Adrenal gland (tissue), 12 donors: Measurements from ENCODE around the gene YAF2. TPM values are rescaled to one million over a fixed set of nuclear protein-coding genes. Genes with fewer than 3 reads are reported as not detected.
A peak's percentile ranks its signal among the peaks of the same experiment; 100 is the strongest.
"Not testable (repeated sequence)": the region's sequence is repeated elsewhere in the genome, so short reads cannot be mapped to it uniquely, and the experiment has no call there.

Experiments used
- DNase-seq, 7 donors: peaks; one replicate each; pipeline ENCODE4 v3.0.0-alpha.2; 2019 to 2020
- H3K27ac ChIP-seq, 5 donors: fragments of 200-600 bp; sonication (generic) in 4 of 5; 1 replicate in 3 of 5; 2 replicates in 2 of 5; pipeline versions ENCODE4 v1.5.1 to v1.8.0; 2016 to 2020; ENCODE audit warnings: mild to moderate bottlenecking in 1 of 5
- H3K27me3 ChIP-seq: fragments of 200-600 bp; 2 replicates; pipeline ENCODE4 v1.8.0; 2021
- H3K36me3 ChIP-seq, 2 donors: fragments of 200-600 bp; replicated peaks in 1 of 2; 1 replicate in 1 of 2; 2 replicates in 1 of 2; pipeline versions ENCODE4 v1.5.1 to v1.8.0; 2018 to 2022
- H3K4me1 ChIP-seq, 2 donors: fragments of 200-600 bp; replicated peaks in 1 of 2; 1 replicate in 1 of 2; 2 replicates in 1 of 2; pipeline versions ENCODE4 v1.5.1 to v1.8.0; 2018 to 2021
- H3K4me3 ChIP-seq, 4 donors: fragments of 200-600 bp; sonication (generic) in 3 of 4; one replicate each; pipeline ENCODE4 v1.5.1; 2016 to 2018
- H3K9me3 ChIP-seq, 3 donors: fragments of 200-600 bp; sonication (generic) in 1 of 3; replicated peaks in 1 of 3; 1 replicate in 2 of 3; 2 replicates in 1 of 3; pipeline versions ENCODE4 v1.5.1 to v1.8.0; 2016 to 2021
- CTCF ChIP-seq, 6 experiments: fragments of 450-650 bp in 4 of 6; fragments of 200-600 bp in 2 of 6; sonication (generic) in 1 of 6; IDR thresholded peaks; 1 replicate in 5 of 6; 2 replicates in 1 of 6; pipeline versions ENCODE4 v1.5.1 to v1.8.0; 2016 to 2021; ENCODE audit warnings: antibody characterized with exemption in 6 of 6, mild to moderate bottlenecking in 2 of 6, moderate library complexity in 1 of 6
- POLR2A ChIP-seq, 2 donors: fragments of 450-650 bp; IDR thresholded peaks; one replicate each; pipeline ENCODE4 v1.6.1; 2017; ENCODE audit warnings: antibody characterized with exemption in 2 of 2, mild to moderate bottlenecking in 2 of 2, moderate library complexity in 1 of 2
- WGBS, 4 donors: extraction: QIAGEN DNeasy Blood & Tissue Kit in 2 of 4; methylation state at CpG; one replicate each; pipeline versions ENCODE4 v1.1.5 to v1.1.7; 2013 to 2017; 5-methylcytosine and 5-hydroxymethylcytosine counted together
- intact Hi-C, 2 donors: fragments of 100-400 bp; cut with DNase I; formaldehyde crosslinking; loops; one replicate each; pipeline versions ENCODE4 v1.14.1 to v1.15.0; 2022 to 2023
- polyA plus RNA-seq, 3 donors: library from polyadenylated mRNA; stranded (reverse); fragments of 200-250 nt in 2 of 3; fragments of 350-450 nt in 1 of 3; fragmentation: Illumina TruSeq in 1 of 3; extraction: RNeasy Lipid Tissue Mini Kit (QIAGEN cat#74804) in 1 of 3; gene quantifications; one replicate each; pipeline ENCODE4 v1.2.3, GENCODE V29; 2013 to 2014
- total RNA-seq, 9 donors: library from RNA; depleted of rRNA in 4 of 9; stranded (reverse); fragments of >200 nt in 4 of 9; fragments of 120-200 nt in 1 of 9; fragmentation: NEBNext Ultra II Directional in 1 of 9; extraction: Animal tissue kit (Norgen Biotek cat#: 25700) in 1 of 9; gene quantifications; one replicate each; pipeline versions ENCODE4 v1.1.0 to v1.2.4, GENCODE V29; 2013 to 2023
- donor health status: healthy with polysubstance abuse.
- donor health status: Bipolar disorder and iron deficiency.
- donor health status: DM: yes; HTN: yes; CAD: no.
- donor health status: DM: no; HTN: no; CAD: no.
- donor health status: DM: no; HTN: no; CAD: no.
- donor health status: DM: yes; HTN: yes; CAD: no.

YAF2 gene
- total and polyA plus RNA-seq, 12 donors, result 10.4 to 39.2 (median 24.6) TPM

- H3K9me3 ChIP-seq, result no peaks in the 10 kb centered on the region
- WGBS, 4 donors, result 0 to 10% (median 4%) methylated on average over 1 of the region's 1 CpG
- no peak for TF ChIP-seq CTCF (IDR thresholded peaks at IDR 0.05)
- no peaks in the 10 kb centered on the region for H3K36me3 ChIP-seq
- peak overlapping the region in 1 of 4 donors; percentile 96 for H3K4me3 ChIP-seq
- H3K4me1 ChIP-seq, result peaks cover 5 to 57% of the 10 kb centered on the region in 2 donors
- H3K27me3 ChIP-seq, result no peaks in the 10 kb centered on the region
- H3K27ac ChIP-seq, result peak overlapping the region in 3 of 5 donors; percentile 25 to 66 (median 60)
- DNase-seq, result peak in 1 of 7 donors; percentile 36
- intact Hi-C loops, result loop anchor here (10.0 kb wide), 2 partner anchors 89 to 101 kb away; partner anchors contain the start of genes PPHLN1 (in 2 of the 2) and ZCRB1 (in 2 of the 2)
Measured at GRCh38 chr12:42235426-42235825, 2.6 kb downstream of the YAF2 start.

- WGBS, 4 donors, result 40 to 75% (median 63%) methylated on average over 2 of the region's 2 CpGs
- H3K4me1 ChIP-seq, result peaks cover 5 to 58% of the 10 kb centered on the region in 2 donors
- intact Hi-C loops, result loop anchor here (10.0 kb wide), 2 partner anchors 90 to 100 kb away; partner anchors contain the start of genes PPHLN1 (in 2 of the 2) and ZCRB1 (in 2 of the 2)
- H3K27me3 ChIP-seq, result no peaks in the 10 kb centered on the region
- H3K36me3 ChIP-seq, result no peaks in the 10 kb centered on the region
- TF ChIP-seq POLR2A (IDR thresholded peaks at IDR 0.05), result no peak
- peak overlapping the region in 1 of 4 donors; percentile 96 for H3K4me3 ChIP-seq
- no peaks in the 10 kb centered on the region for H3K9me3 ChIP-seq
- H3K27ac ChIP-seq, result peak overlapping the region in 2 of 5 donors; percentile 60 to 66
- peak in 4 of 7 donors; percentile 14 to 34 (median 28) for DNase-seq
Measured at GRCh38 chr12:42234970-42235369, 3.1 kb downstream of the YAF2 start.

- H3K9me3 ChIP-seq, H3K27me3 ChIP-seq, DNase-seq, H3K4me3 ChIP-seq, H3K27ac ChIP-seq, intact Hi-C loops, H3K36me3 ChIP-seq: not testable (repeated sequence)
- peaks cover 0 to 21% of the 10 kb centered on the region in 2 donors for H3K4me1 ChIP-seq
- WGBS, 4 donors, result 88 to 100% (median 95%) methylated on average over 4 to 25 of the region's 30 CpGs
Measured at GRCh38 chr12:42227525-42227924, 10.5 kb downstream of the YAF2 start.

GRCh38 chr12:42224501-42224900 lies 13.5 kb downstream of the YAF2 start:
- intact Hi-C loops, result not testable (repeated sequence)
- 96% methylated on average over 5 of the region's 5 CpGs for WGBS, 4 donors

GRCh38 chr12:42222724-42223123 lies 15.3 kb downstream of the YAF2 start:
- Histone ChIP-seq H3K36me3 (no peaks in the 10 kb centered on the region), H3K4me1 (peaks cover 0 to 2% of the 10 kb centered on the region in 2 donors), H3K4me3 (no peak overlapping the region), H3K9me3 (no peaks in the 10 kb centered on the region), H3K27me3 (no peaks in the 10 kb centered on the region), H3K27ac (no peak overlapping the region)
- DNase-seq, result no peak
- TF ChIP-seq POLR2A (IDR thresholded peaks at IDR 0.05), result no peak
- TF ChIP-seq CTCF (IDR thresholded peaks at IDR 0.05), result no peak
- intact Hi-C loops, result no loop called here
- WGBS, 4 donors, result 95 to 100% (median 97%) methylated on average over 1 of the region's 1 CpG

More at GRCh38 chr12:42224501-42224900, 13.5 kb downstream of the YAF2 start:
- H3K27ac ChIP-seq, H3K4me1 ChIP-seq, DNase-seq, H3K4me3 ChIP-seq, H3K27me3 ChIP-seq, H3K9me3 ChIP-seq, H3K36me3 ChIP-seq: not testable (repeated sequence)

- intact Hi-C loops, result no loop called here
- no peak for TF ChIP-seq POLR2A (IDR thresholded peaks at IDR 0.05)
- no peak for TF ChIP-seq CTCF (IDR thresholded peaks at IDR 0.05)
Measured at GRCh38 chr12:42221726-42222125, 16.3 kb downstream of the YAF2 start.

More at GRCh38 chr12:42221726-42222125, 16.3 kb downstream of the YAF2 start:
- peaks cover 0 to 5% of the 10 kb centered on the region in 2 donors for H3K4me1 ChIP-seq
- H3K36me3 ChIP-seq, result no peaks in the 10 kb centered on the region
- H3K9me3 ChIP-seq, result no peaks in the 10 kb centered on the region
- H3K4me3 ChIP-seq, result no peak overlapping the region
- no peak for DNase-seq
- 79 to 84% (median 80%) methylated on average over 2 of the region's 2 CpGs for WGBS, 4 donors
- no peaks in the 10 kb centered on the region for H3K27me3 ChIP-seq
- no peak overlapping the region for H3K27ac ChIP-seq
